Activated B cell treated with CpG ODN at 0.5 μM for 24 hours (primary cell): ENCODE results near the gene IFNAR2. TPM values are rescaled to one million over a fixed set of nuclear protein-coding genes. Genes with fewer than 3 reads are reported as not detected.
A peak's percentile ranks its signal among the peaks of the same experiment; 100 is the strongest.

Experiments used
- ATAC-seq: fragments of 200-7000 bp; cut with Tn5 transposase; one replicate; pipeline ENCODE4 v1.10.0; 2021; ENCODE audit warnings: low read depth, mild to moderate bottlenecking, moderate library complexity
- CTCF ChIA-PET: fragments of 350-600 bp; sonication (Branson Sonifier 250); formaldehyde crosslinking; loops from one replicate; lab custom pipeline; 2021; ENCODE audit warnings: antibody characterized with exemption; lab: Charles Lee
- POLR2A ChIA-PET: fragments of 350-600 bp; sonication (Branson Sonifier 250); formaldehyde crosslinking; loops from one replicate; lab custom pipeline; 2021; ENCODE audit warnings: antibody characterized with exemption; lab: Charles Lee
- DNase-seq: peaks from one replicate; pipeline ENCODE4 v3.0.0; 2022
- H3K27ac Mint-ChIP-seq: one replicate; pipeline ENCODE4 v1.8.0; 2020; ENCODE audit warnings: mixed read lengths
- H3K27me3 Mint-ChIP-seq: one replicate; pipeline ENCODE4 v1.8.0; 2021; ENCODE audit warnings: mixed read lengths
- H3K36me3 Mint-ChIP-seq: one replicate; pipeline ENCODE4 v1.8.0; 2021; ENCODE audit warnings: low read depth, mixed read lengths
- H3K4me1 Mint-ChIP-seq: one replicate; pipeline ENCODE4 v1.8.0; 2021; ENCODE audit warnings: mixed read lengths
- H3K4me3 Mint-ChIP-seq: one replicate; pipeline ENCODE4 v1.8.0; 2020; ENCODE audit warnings: mild to moderate bottlenecking, mixed read lengths
- H3K9me3 Mint-ChIP-seq: one replicate; pipeline ENCODE4 v1.8.0; 2020; ENCODE audit warnings: mixed read lengths
- intact Hi-C: fragments of 100-400 bp; cut with micrococcal nuclease; formaldehyde crosslinking; loops from one replicate; pipeline ENCODE4 v1.15.1; 2024
- total RNA-seq: library from RNA; stranded (reverse); gene quantifications from 2 replicates; pipeline ENCODE4 v1.2.3, GENCODE V29; 2022
- TF ChIP-seq, protein P1 (sequence below): fragments of 200-600 bp; IDR thresholded peaks from one replicate; pipeline ENCODE4 v1.8.0; 2022; ENCODE audit warnings: antibody characterized with exemption, mild to moderate bottlenecking

Gene IFNAR2
- total RNA-seq, 1 donor from 2014 or later, result 29.2 TPM

GRCh38 chr21:33196941-33197374 lies 32.8 kb upstream of the IFNAR2 start:
- ATAC-seq, result peak; percentile 22
- no peak overlapping the region for H3K4me3 Mint-ChIP-seq
- TF ChIP-seq, protein P1, sequence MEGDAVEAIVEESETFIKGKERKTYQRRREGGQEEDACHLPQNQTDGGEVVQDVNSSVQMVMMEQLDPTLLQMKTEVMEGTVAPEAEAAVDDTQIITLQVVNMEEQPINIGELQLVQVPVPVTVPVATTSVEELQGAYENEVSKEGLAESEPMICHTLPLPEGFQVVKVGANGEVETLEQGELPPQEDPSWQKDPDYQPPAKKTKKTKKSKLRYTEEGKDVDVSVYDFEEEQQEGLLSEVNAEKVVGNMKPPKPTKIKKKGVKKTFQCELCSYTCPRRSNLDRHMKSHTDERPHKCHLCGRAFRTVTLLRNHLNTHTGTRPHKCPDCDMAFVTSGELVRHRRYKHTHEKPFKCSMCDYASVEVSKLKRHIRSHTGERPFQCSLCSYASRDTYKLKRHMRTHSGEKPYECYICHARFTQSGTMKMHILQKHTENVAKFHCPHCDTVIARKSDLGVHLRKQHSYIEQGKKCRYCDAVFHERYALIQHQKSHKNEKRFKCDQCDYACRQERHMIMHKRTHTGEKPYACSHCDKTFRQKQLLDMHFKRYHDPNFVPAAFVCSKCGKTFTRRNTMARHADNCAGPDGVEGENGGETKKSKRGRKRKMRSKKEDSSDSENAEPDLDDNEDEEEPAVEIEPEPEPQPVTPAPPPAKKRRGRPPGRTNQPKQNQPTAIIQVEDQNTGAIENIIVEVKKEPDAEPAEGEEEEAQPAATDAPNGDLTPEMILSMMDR, result peak; percentile 91

GRCh38 chr21:33197496-33197895 lies 32.2 kb upstream of the IFNAR2 start:
- Mint-ChIP-seq H3K27me3 (peaks cover 10% of the 10 kb centered on the region), H3K27ac (no peak overlapping the region), H3K4me3 (no peak overlapping the region), H3K4me1 (peaks cover 17% of the 10 kb centered on the region), H3K9me3 (no peaks in the 10 kb centered on the region), H3K36me3 (no peaks in the 10 kb centered on the region)
- ChIA-PET POLR2A (interaction anchor here (1.5 to 1.7 kb wide), 3 partner anchors 164 to 248 kb away, joined by 4 to 6 read pairs (median 5); no protein-coding TSS in a partner anchor), CTCF (interaction anchor here (0.7 to 4.2 kb wide), 46 partner anchors 11 to 545 kb away, joined by 3 to 58 read pairs (median 4); partner anchors contain the start of genes DNAJC28 and TMEM50B)
- intact Hi-C loops, result loop anchor here (1.0 to 10.0 kb wide), 8 partner anchors 173 to 544 kb away; partner anchors contain the start of genes GART, OLIG2 and SON
- TF ChIP-seq, protein P1, result no peak
- no peak for DNase-seq
- no peak for ATAC-seq

More at GRCh38 chr21:33196941-33197374, 32.8 kb upstream of the IFNAR2 start:
- ChIA-PET POLR2A (interaction anchor here (1.5 to 1.7 kb wide), 3 partner anchors 164 to 248 kb away, joined by 4 to 6 read pairs (median 5); no protein-coding TSS in a partner anchor), CTCF (interaction anchor here (0.7 to 4.2 kb wide), 47 partner anchors 10 to 544 kb away, joined by 3 to 58 read pairs (median 4); partner anchors contain the start of genes DNAJC28 and TMEM50B)
- H3K27ac Mint-ChIP-seq, result no peak overlapping the region
- intact Hi-C loops, result loop anchor here (1.0 to 10.0 kb wide), 8 partner anchors 172 to 544 kb away; partner anchors contain the start of genes GART, OLIG2 and SON
- DNase-seq, result peak; percentile 32
- peaks cover 17% of the 10 kb centered on the region for H3K4me1 Mint-ChIP-seq
- no peaks in the 10 kb centered on the region for H3K36me3 Mint-ChIP-seq
- H3K27me3 Mint-ChIP-seq, result peaks cover 10% of the 10 kb centered on the region
- no peaks in the 10 kb centered on the region for H3K9me3 Mint-ChIP-seq

- TF ChIP-seq, protein P1, result no peak
- H3K36me3 Mint-ChIP-seq, result no peaks in the 10 kb centered on the region
- peaks cover 10% of the 10 kb centered on the region for H3K27me3 Mint-ChIP-seq
- H3K27ac Mint-ChIP-seq, result no peak overlapping the region
- H3K4me3 Mint-ChIP-seq, result no peak overlapping the region
- no peaks in the 10 kb centered on the region for H3K9me3 Mint-ChIP-seq
- peaks cover 17% of the 10 kb centered on the region for H3K4me1 Mint-ChIP-seq
- ChIA-PET CTCF (interaction anchor here (1.0 to 4.2 kb wide), 7 partner anchors 126 to 407 kb away, joined by 3 to 58 read pairs (median 21); partner anchors contain the start of gene IFNAR1), POLR2A (no interaction called here)
- ATAC-seq (no peak), DNase-seq (no peak)
- intact Hi-C loops, result loop anchor here (1.0 to 10.0 kb wide), 5 partner anchors 126 to 344 kb away; partner anchors contain the start of genes GART, IFNAR1, OLIG2 and SON
Observed at GRCh38 chr21:33198346-33199099, 31.2 kb upstream of the IFNAR2 start.

DNA sequence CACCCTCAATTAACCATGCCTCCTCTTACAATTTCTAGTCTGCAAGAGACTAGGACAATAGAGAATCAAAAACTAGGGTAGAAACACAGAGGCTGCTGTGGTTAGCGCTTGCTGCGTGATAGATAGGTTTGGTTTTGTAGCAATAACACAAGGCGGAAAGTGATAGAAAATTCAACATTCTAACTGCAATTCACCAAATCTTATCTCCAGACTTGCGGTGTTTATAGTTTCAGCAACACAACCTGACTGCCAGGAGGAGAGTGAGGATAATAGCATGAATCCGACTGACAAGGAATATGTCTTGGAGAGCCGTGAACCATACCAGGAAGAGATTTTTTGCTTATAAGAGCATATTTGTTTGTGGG lies 30.7 kb upstream of the IFNAR2 start:
- peaks cover 23% of the 10 kb centered on the region for H3K4me1 Mint-ChIP-seq
- intact Hi-C loops, result loop anchor here (1.0 to 10.0 kb wide), 5 partner anchors 125 to 343 kb away; partner anchors contain the start of genes GART, IFNAR1, OLIG2 and SON
- TF ChIP-seq, protein P1, result no peak
- no peaks in the 10 kb centered on the region for H3K9me3 Mint-ChIP-seq
- CTCF ChIA-PET, result interaction anchor here (1.0 to 4.2 kb wide), 6 partner anchors 126 to 407 kb away, joined by 3 to 58 read pairs (median 32); partner anchors contain the start of gene IFNAR1
- DNase-seq (no peak), ATAC-seq (no peak)
- H3K27ac Mint-ChIP-seq, result no peak overlapping the region
- POLR2A ChIA-PET, result no interaction called here
- peaks cover 10% of the 10 kb centered on the region for H3K27me3 Mint-ChIP-seq
- H3K36me3 Mint-ChIP-seq, result no peaks in the 10 kb centered on the region
- no peak overlapping the region for H3K4me3 Mint-ChIP-seq
